MM.1S (cell line): ENCODE measurements around the gene EFNA2.

Experiments used
- CTCF ChIP-seq: fragments of 300-600 bp; sonication (generic); IDR thresholded peaks from 2 replicates; pipeline ENCODE4 v1.5.1; 2016; ENCODE audit warnings: antibody characterized with exemption, low read length, mixed read lengths
- EZH2 ChIP-seq: fragments of 300-600 bp; sonication (generic); optimal IDR thresholded peaks from 2 replicates; pipeline ENCODE3; 2017; ENCODE audit warnings: low read depth, mild to moderate bottlenecking, antibody characterized with exemption, low read length, mixed read lengths
- EZH2phosphoT487 ChIP-seq: fragments of 300-600 bp; sonication (generic); IDR thresholded peaks from 2 replicates; pipeline ENCODE4 v1.6.1; 2018; ENCODE audit warnings: antibody characterized with exemption, low read length

GRCh38 chr19:1284293-1284978 lies 1.2 kb upstream of the EFNA2 start:
- TF ChIP-seq EZH2 = no peak
- no peak for TF ChIP-seq CTCF
- TF ChIP-seq EZH2phosphoT487 = no peak
